NT2/D1 (cell line): ENCODE data around the gene CNTLN.

Source experiments
- SUZ12 ChIP-seq: IDR thresholded peaks from 2 replicates; pipeline ENCODE4 v1.6.1; 2011; ENCODE audit not compliant: insufficient read length, insufficient read depth; ENCODE audit errors: extremely low read depth
- YY1 ChIP-seq: IDR thresholded peaks from 2 replicates; pipeline ENCODE4 v1.6.1; 2011; ENCODE audit not compliant: insufficient read length, insufficient read depth
- ZNF274 ChIP-seq: IDR thresholded peaks from 2 replicates; pipeline ENCODE4 v1.6.1; 2011; ENCODE audit warnings: mild to moderate bottlenecking, low read depth, low read length

DNA sequence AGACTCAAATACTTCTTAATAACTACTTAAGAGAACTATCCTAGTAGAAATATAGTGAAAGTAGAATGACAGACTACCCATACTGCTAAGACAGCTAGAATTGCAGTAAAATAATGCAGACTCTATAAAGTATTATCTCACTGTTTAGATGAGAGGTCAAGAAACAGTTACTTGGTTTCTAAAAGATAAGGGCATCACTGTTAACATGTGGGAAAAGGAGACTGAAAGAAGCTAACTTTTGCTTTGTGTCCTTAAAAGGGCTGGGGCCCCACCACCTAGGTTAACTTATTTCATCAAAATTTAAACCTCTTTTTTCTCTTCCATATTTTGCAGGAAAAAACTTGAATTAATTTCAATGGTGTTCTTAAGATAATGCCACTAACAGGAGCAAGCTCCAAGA is 204.3 kb downstream of the CNTLN start:
- TF ChIP-seq YY1 (no peak), ZNF274 (no peak), SUZ12 (no peak)
